HL-60/S4 (cell line): ENCODE measurements around the gene HPCAL1.

Experiments used
- in situ Hi-C: fragments of 300-500 bp; cut with MboI; formaldehyde crosslinking; loops from 2 replicates; pipeline ENCODE4 v1.14.3; 2022; ENCODE audit warnings: low sequenced_read_pairs

Gene HPCAL1

DNA sequence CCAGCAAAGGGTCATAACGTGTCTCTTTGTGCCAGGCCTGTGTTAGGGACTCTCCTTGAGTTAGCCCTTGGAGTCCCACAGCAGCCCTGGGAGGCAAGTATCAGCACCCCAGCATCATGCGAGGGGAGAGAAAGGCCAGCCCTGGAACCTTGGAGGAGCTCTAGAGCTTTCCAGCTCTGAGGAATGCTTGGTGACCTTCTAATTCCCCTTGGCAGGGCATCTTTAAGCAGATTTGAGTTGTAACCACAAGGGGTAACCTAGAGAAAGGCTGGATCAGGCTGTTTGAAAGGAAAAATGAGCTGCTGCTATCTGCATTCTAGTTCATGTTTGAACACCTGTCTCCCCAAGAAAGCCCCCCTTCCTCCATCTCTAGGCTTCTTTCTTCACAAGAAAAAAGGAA lies 169.3 kb downstream of the HPCAL1 start:
- in situ Hi-C loops: no loop called here

- in situ Hi-C loops: no loop called here
Measured at GRCh38 chr2:10473121-10473756, 170.5 kb downstream of the HPCAL1 start.

DNA sequence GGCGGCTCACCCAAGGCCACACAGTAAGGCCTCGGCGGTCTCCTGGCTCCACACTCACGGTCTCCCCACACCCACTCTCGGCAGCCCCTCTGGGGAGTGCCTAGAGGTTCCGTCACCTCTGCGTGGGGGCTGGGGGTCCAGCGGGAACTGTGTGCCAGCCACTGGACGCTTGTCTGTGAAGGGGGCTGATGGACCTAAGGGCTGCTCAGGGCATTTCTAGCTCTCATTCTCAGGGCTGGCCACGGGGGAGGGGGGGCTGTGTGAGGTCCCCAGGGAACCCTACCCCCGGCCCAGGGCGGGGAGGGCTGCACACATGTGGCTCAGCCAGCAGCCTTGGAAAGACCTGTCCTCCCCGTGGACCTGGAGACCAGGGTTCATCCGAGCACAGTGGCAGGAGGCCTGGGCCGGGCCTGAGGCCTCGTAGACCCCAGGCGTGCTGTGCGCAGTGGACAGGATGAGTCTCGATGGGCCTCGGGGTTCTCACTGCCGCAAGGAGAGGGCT lies 172.6 kb downstream of the HPCAL1 start:
- in situ Hi-C loops: no loop called here

GRCh38 chr2:10475811-10476660 lies 173.3 kb downstream of the HPCAL1 start:
- in situ Hi-C loops: no loop called here

DNA sequence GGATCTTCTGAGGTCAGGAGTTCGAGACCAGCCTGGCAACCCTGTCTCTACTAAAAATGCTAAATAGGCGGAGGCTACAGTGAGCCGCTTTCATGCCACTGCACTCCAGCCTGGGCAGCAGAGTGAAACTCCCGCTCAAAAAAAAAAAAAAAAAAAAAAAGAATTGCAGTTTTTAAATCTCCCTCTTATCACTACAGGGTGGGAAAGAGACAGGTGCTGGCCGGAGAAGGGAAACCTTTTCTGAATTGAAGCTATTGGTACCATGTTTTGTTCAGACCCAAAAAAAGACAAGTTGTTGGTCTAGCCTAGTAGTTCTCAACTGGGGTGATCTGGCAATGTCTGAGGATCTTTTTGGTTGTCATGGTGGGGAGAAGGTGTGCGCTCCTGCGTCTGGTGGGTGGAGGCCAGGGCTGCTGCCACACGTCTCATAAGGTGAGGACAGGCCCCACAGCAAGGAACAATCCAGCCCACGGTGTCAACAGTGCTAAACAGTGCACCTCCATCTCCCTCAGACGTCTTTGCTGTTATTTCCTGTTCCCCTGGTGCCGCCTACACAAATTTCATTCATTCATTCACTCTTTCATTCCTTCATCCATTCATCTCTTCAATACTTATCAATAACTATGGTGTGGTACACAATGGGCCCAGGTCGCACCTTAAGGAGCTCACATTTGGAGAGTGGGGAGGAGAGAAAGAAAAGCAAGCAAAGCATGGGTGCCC lies 174.2 kb downstream of the HPCAL1 start:
- in situ Hi-C loops: no loop called here
